ENCODE results near the gene HOXD11.
A peak's percentile ranks its signal among the peaks of the same experiment; 100 is the strongest.

HOXD11 gene

DNA sequence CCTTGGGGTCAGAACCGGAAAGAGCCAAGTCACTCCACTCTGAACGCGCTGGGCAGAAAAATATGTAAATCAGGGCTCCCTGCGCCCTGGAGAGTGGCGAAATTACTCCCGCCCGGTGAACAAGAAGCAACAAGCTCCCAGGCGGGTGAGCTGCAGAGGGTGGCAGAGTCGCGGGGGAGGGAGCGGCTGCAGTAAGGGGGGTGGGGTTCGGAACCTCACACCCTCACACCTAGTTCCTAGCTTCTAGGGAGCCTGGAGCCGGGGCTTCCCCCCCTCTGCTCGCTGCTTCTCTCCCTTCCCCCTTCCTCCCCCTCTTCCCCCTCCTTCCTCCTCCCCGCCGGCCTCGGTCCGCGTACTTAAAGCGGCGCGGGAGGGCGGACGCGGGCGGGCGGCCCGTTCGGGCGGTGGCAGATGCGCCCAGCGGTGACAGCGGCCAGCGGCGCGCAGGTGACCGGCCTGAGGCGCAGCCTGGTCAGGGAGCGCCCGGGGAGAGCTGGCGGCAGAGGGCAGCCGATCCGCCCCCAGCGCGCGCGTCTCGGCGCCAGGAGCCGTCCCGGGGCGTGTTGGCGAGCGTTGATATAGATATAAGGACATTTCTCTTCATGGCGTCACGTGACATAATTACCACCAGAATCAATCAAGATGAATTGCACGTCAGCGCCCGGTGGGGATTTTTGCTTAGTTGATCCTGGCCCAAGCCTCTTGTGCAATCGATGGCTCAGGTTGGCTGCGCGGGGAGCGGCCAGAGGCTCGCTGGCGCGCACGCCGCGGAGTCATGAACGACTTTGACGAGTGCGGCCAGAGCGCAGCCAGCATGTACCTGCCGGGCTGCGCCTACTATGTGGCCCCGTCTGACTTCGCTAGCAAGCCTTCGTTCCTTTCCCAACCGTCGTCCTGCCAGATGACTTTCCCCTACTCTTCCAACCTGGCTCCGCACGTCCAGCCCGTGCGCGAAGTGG lies at the start of gene HOXD11:
TSS of gene HOXD11 (plus strand) at position 700 of the 959 bp plus-strand sequence. CDS start at position 776, 76 bp downstream.
- peak within 1 kb of the TSS; percentile 54 for H3K9ac ChIP-seq (ENCODE audit: low read length)
- peak within 1 kb of the TSS; percentile 50 to 65 for H3K4me3 ChIP-seq (ENCODE audit: low read depth in 1 of 2, low read length in 2 of 2)
- H3K27ac ChIP-seq (ENCODE audit: low read depth, low read length): peak within 1 kb of the TSS; percentile 74
- no peaks in the 10 kb centered on the region for H3K36me3 ChIP-seq (ENCODE audit: insufficient read depth, low read length)
- H3K9me3 ChIP-seq (ENCODE audit: low read length): no peaks in the 10 kb centered on the region
- H3K4me1 ChIP-seq (ENCODE audit: insufficient read depth, low read length): peaks cover 23% of the 10 kb centered on the region
- peaks cover 36 to 86% of the 10 kb centered on the region in 2 donors for H3K27me3 ChIP-seq (ENCODE audit: control insufficient read depth in 1 of 2, insufficient read depth in 2 of 2, low read length in 2 of 2)

- Histone ChIP-seq H3K4me1 (ENCODE audit: insufficient read depth, low read length) (peaks cover 9% of the 10 kb centered on the region), H3K9me3 (ENCODE audit: low read length) (no peaks in the 10 kb centered on the region), H3K27me3 (ENCODE audit: control insufficient read depth in 1 of 2, insufficient read depth in 2 of 2, low read length in 2 of 2) (peaks cover 29 to 32% of the 10 kb centered on the region in 2 donors), H3K27ac (ENCODE audit: low read depth, low read length) (no peak overlapping the region), H3K4me3 (ENCODE audit: low read depth in 1 of 2, low read length in 2 of 2) (no peak overlapping the region), H3K36me3 (ENCODE audit: insufficient read depth, low read length) (no peaks in the 10 kb centered on the region), H3K9ac (ENCODE audit: low read length) (no peak overlapping the region)
These were observed 43.1 kb upstream of the HOXD11 start for GRCh38 chr2:176063958-176064357.

DNA sequence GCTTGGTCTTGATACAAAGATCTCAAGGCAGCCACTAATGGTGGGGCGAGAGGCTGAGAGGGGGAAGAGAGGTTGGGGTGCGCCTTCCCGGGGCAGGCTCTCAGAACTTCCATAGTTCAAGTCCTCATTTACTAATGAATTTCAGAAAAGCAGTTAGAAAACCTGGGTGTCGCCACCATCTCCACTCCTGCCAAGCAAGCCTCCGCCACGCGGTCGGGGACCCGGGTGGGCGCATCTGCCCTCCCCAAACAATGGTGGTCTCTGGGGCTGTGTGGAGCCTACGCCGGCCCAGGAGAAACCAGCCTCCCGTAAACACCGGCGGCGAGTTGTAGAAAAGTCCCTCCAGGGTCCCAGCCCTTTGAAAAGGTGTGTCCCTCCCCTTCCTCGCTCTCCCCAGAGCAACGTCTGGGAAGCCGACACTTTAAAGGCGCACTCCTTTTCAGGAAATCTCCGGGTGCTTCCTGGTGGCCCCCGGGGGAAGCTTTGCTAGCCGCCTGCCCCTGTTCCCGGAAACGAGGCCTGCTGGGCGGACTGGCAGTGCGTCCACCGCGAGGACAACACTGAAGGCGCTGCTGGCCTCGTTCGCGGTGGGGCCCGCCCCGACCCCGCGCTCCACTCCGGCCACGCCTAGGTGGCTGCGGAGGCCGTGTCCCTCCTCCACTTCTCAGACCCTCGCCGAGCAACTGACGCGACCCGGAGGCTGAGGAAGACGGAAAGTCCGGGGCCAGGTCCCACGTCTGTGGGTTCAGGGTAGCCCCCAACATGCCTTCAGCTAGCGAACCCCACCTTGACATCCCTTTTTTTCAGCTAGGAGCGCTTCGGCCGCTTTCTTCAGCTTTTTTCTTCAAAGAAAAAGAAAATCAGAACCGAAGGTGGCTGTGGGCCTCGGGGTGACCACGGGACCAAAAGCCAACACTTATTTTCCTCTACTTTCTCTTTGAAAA lies 40.2 kb upstream of the HOXD11 start:
- peaks cover 53 to 57% of the 10 kb centered on the region in 2 donors for H3K27me3 ChIP-seq (ENCODE audit: control insufficient read depth in 1 of 2, insufficient read depth in 2 of 2, low read length in 2 of 2)
- H3K36me3 ChIP-seq (ENCODE audit: insufficient read depth, low read length): no peaks in the 10 kb centered on the region
- H3K9me3 ChIP-seq (ENCODE audit: low read length): no peaks in the 10 kb centered on the region
- H3K9ac ChIP-seq (ENCODE audit: low read length): no peak overlapping the region
- H3K4me1 ChIP-seq (ENCODE audit: insufficient read depth, low read length): peaks cover 9% of the 10 kb centered on the region
- H3K4me3 ChIP-seq (ENCODE audit: low read depth in 1 of 2, low read length in 2 of 2): peak overlapping the region; percentile 1 to 55
- no peak overlapping the region for H3K27ac ChIP-seq (ENCODE audit: low read depth, low read length)

GRCh38 chr2:176067589-176068418 lies 39.3 kb upstream of the HOXD11 start:
- Histone ChIP-seq H3K36me3 (ENCODE audit: insufficient read depth, low read length) (no peaks in the 10 kb centered on the region), H3K9me3 (ENCODE audit: low read length) (no peaks in the 10 kb centered on the region), H3K27me3 (ENCODE audit: control insufficient read depth in 1 of 2, insufficient read depth in 2 of 2, low read length in 2 of 2) (peaks cover 61 to 66% of the 10 kb centered on the region in 2 donors), H3K27ac (ENCODE audit: low read depth, low read length) (no peak overlapping the region), H3K4me1 (ENCODE audit: insufficient read depth, low read length) (peaks cover 9% of the 10 kb centered on the region), H3K9ac (ENCODE audit: low read length) (no peak overlapping the region), H3K4me3 (ENCODE audit: low read depth in 1 of 2, low read length in 2 of 2) (peak overlapping the region; percentile 1 to 55)

DNA sequence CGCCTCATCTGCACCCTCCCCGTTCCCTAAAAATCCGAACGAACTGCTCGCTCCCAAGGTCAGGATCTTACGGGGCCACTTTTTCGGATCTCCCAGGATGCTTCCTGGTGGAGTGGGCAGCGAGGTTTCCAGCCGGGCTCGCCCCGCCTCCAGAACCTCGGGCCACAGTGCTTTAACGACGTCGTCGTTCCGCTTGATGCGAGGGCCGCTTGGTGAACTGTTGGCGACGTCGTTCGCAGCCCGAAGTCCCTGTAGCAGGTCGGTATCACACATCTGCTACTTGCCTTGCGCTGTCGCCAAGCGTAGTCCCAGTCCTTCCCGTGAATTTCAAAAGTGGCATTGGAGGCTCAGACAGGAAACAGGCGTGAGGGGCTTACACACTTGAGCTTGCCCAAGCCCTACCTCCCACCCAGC lies 38.7 kb upstream of the HOXD11 start:
- Histone ChIP-seq H3K9me3 (ENCODE audit: low read length) (no peaks in the 10 kb centered on the region), H3K4me3 (ENCODE audit: low read depth in 1 of 2, low read length in 2 of 2) (peak overlapping the region in 1 of 2 donors; percentile 16), H3K36me3 (ENCODE audit: insufficient read depth, low read length) (no peaks in the 10 kb centered on the region), H3K27ac (ENCODE audit: low read depth, low read length) (no peak overlapping the region), H3K27me3 (ENCODE audit: control insufficient read depth in 1 of 2, insufficient read depth in 2 of 2, low read length in 2 of 2) (peaks cover 67 to 72% of the 10 kb centered on the region in 2 donors), H3K9ac (ENCODE audit: low read length) (no peak overlapping the region), H3K4me1 (ENCODE audit: insufficient read depth, low read length) (peaks cover 9% of the 10 kb centered on the region)

GRCh38 chr2:176071330-176072291 lies 35.5 kb upstream of the HOXD11 start:
- Histone ChIP-seq H3K36me3 (ENCODE audit: insufficient read depth, low read length) (no peaks in the 10 kb centered on the region), H3K9me3 (ENCODE audit: low read length) (no peaks in the 10 kb centered on the region), H3K4me1 (ENCODE audit: insufficient read depth, low read length) (peaks cover 9% of the 10 kb centered on the region), H3K4me3 (ENCODE audit: low read depth in 1 of 2, low read length in 2 of 2) (no peak overlapping the region), H3K9ac (ENCODE audit: low read length) (no peak overlapping the region), H3K27me3 (ENCODE audit: control insufficient read depth in 1 of 2, insufficient read depth in 2 of 2, low read length in 2 of 2) (peaks cover 91 to 99% of the 10 kb centered on the region in 2 donors), H3K27ac (ENCODE audit: low read depth, low read length) (no peak overlapping the region)

DNA sequence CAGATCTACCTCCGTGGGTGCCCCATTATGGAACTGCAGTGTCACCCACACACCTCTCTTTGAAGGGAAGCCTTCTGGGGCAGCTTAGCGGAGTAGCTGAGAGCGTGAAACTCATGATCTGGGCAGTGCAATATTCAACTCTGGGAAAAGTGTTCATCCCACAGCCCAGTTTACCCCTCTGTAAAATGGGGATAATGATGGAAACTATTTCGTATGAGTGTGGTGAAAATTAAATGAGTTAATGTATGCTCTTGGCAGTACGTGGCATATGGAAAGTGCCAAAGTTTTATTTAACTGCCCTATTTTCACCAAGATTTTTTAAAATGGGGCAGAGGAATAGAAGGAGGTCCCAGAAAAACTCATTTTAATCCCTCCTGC lies 34.8 kb upstream of the HOXD11 start:
- Histone ChIP-seq H3K9ac (ENCODE audit: low read length) (no peak overlapping the region), H3K36me3 (ENCODE audit: insufficient read depth, low read length) (no peaks in the 10 kb centered on the region), H3K4me3 (ENCODE audit: low read depth in 1 of 2, low read length in 2 of 2) (no peak overlapping the region), H3K27ac (ENCODE audit: low read depth, low read length) (no peak overlapping the region), H3K4me1 (ENCODE audit: insufficient read depth, low read length) (peaks cover 9% of the 10 kb centered on the region), H3K27me3 (ENCODE audit: control insufficient read depth in 1 of 2, insufficient read depth in 2 of 2, low read length in 2 of 2) (peaks cover 91 to 99% of the 10 kb centered on the region in 2 donors), H3K9me3 (ENCODE audit: low read length) (no peaks in the 10 kb centered on the region)

DNA sequence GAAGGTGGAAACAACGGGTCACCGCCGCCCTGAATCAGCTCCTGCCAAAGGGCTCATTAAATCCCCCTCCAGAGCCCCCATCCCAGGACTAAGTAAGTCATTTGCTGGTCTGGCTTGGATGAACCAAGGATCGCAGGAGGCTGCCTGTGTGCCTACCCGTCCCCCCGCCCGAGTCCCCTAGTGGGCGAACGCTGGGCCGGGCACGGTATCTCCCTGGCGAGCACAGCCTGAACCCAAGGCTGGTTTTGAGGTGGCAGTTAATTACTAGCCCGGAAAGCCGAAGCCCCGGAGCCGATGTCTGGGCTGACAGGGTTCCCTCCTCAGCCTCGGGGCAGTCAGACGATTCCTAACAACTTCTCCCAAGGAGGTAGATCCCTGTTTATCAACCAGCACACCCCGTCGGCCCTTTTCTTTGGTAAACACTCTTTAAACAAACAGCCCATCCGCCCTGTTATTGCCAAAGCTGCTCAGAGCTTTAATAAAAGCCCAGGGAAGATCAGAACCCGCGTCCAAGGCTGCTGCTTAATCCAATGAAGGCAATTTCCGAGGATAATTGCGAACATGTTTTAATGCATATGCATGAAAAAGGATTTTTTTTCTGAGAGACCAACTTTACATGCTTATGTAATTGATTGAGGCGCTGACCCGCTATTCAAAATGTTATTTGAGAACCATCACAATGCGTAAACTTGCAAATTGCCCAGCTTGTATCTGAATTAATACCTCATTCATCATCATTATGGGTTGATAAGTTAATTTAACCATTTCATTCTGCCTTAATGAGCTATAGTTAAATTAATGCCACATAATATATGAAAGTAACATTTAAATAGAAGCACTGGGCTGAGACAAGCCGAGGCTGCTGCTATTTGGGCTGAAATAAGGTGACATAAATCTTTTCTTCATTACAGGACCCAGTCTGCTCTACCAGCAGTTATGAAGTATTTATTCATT lies 33.9 kb upstream of the HOXD11 start:
- Histone ChIP-seq H3K36me3 (ENCODE audit: insufficient read depth, low read length) (no peaks in the 10 kb centered on the region), H3K4me1 (ENCODE audit: insufficient read depth, low read length) (peaks cover 3% of the 10 kb centered on the region), H3K4me3 (ENCODE audit: low read depth in 1 of 2, low read length in 2 of 2) (no peak overlapping the region), H3K27ac (ENCODE audit: low read depth, low read length) (no peak overlapping the region), H3K9ac (ENCODE audit: low read length) (no peak overlapping the region), H3K9me3 (ENCODE audit: low read length) (no peaks in the 10 kb centered on the region), H3K27me3 (ENCODE audit: control insufficient read depth in 1 of 2, insufficient read depth in 2 of 2, low read length in 2 of 2) (peaks cover 89 to 97% of the 10 kb centered on the region in 2 donors)

DNA sequence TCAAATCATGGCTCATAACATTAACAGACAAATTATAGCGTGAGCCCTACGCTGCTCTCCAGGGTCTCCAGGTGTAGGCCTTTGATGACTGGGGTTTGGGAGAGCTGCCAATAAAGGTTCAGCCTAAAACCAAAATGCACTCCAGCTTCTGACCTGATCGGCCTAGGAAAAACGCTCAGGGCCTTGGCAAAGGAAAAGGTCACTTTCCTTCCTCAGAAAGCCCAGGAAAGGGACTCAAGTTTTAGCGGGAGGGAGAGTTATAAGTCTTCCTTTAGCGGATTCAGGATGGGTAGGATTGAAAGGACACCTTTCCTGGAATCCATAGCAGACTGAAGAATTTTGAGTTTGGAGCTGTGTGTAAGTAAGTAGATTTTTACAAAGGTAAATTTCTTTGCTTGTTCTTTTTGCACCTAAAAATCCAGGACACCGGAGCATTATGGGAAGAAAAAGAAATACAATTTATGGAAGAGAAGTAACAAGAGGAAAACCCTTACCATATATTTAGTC lies 32.1 kb upstream of the HOXD11 start:
- peaks cover 88 to 97% of the 10 kb centered on the region in 2 donors for H3K27me3 ChIP-seq (ENCODE audit: control insufficient read depth in 1 of 2, insufficient read depth in 2 of 2, low read length in 2 of 2)

More for the DNA sequence above, 32.1 kb upstream of the HOXD11 start:
- Histone ChIP-seq H3K27ac (ENCODE audit: low read depth, low read length) (no peak overlapping the region), H3K9me3 (ENCODE audit: low read length) (no peaks in the 10 kb centered on the region), H3K9ac (ENCODE audit: low read length) (no peak overlapping the region), H3K4me3 (ENCODE audit: low read depth in 1 of 2, low read length in 2 of 2) (no peak overlapping the region), H3K4me1 (ENCODE audit: insufficient read depth, low read length) (no peaks in the 10 kb centered on the region), H3K36me3 (ENCODE audit: insufficient read depth, low read length) (no peaks in the 10 kb centered on the region)

Data from muscle layer of colon (tissue), 2 donors.